GM04503 (cell line): Measurements from ENCODE around the gene TXNDC17.
"Not testable (repeated sequence)": the region's sequence is repeated elsewhere in the genome, so short reads cannot be mapped to it uniquely, and the experiment has no call there.

Experiments used
- DNase-seq: peaks from one replicate; pipeline ENCODE4 v3.0.0-alpha.2; 2012; ENCODE audit warnings: low read depth

The TXNDC17 gene

DNA sequence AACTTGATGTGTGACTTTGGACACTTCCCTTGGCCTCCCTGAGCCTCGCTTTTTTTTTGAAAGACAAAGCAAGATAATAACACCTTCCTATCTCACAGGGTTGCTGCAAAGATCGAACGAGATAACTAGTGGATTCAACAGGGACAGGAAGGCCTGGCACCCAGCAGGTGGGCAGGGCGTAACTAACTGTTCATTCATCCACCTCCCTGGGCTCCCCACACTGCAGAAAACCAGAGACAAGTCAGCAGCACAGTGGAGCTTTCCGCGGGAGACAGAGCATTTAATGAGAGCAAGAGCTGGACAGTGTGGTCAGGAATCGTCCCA, 43.6 kb downstream of the TXNDC17 start:
- DNase-seq = no peak

- DNase-seq = no peak
Observed at GRCh38 chr17:6684881-6685767, 44.3 kb downstream of the TXNDC17 start.

GRCh38 chr17:6686026-6686425, 45.2 kb downstream of the TXNDC17 start:
- DNase-seq = no peak

DNA sequence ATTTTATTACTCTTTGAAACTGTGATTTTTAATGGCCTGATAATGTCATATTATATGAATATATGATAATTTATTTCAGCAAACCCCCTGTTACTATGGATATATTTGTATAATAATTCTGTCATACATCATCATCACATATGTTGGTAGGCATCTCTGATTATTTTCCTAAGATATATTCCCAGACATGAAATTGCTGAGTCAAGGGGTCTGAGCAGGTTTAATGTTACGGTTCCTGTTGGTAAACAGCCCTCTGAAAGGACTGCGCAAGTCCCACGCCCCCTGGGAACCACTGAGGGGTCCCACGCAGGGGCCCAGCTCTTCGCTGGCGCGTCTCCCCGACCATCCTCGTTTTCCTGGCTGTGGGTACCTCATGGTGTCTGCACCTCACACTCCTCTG, 48.1 kb downstream of the TXNDC17 start:
- no peak for DNase-seq

DNA sequence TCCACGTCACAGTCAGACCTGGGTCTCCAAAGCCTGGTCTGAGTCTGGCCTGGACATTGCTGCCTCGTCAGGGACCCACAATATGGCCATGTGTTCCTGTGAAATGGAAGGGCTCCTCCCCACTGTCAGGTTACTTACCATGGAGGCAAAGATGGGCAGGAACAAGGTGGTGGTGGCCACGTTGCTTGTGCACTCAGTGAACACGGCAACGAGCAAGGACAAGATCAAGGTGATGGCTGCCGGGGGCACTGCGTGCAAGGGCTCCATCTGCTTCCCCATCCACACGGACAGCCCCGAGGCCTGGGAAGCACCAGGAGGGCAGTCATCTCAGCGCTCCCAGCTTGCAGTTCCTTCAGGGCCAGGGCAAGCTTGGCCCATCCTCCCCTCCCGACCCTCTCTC, 49.8 kb downstream of the TXNDC17 start:
- DNase-seq = no peak

DNA sequence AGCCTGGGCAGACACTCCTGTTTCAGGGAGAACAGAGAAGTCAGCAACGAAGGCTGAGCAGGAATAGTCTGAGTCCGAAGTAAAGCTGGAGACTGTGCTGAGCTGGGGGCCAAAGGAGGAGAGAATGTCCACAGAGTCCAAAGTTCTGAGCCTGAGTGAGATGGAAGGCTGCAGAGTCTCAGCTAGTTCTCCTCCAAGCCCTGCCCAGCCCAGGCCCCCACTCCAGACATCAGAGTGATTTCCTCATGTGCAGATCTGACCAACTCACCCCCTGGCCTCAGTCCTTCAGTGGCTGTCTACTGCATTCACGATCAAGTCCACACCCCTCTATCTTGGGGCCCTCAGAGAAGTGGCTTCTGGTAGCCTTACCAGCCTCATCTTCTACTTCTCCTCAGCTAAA, 50.7 kb downstream of the TXNDC17 start:
- DNase-seq = no peak

DNA sequence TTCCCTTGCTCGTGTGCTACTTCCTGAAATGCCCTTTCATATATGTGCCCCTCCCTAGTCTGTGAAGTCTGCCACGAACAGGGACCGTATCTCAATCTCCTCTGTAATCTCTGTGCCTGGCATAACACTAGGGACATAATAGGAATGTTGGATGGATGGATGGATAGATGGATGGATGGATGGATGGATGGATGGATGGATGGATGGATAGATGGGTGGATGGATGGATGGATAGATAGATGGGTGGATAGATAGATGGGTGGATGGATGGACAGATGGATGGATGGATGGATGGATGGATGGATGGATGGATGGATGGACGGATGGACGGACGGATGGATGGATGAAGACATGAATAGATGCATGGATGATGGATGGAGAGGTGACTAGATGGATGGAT, 51.1 kb downstream of the TXNDC17 start:
- DNase-seq = not testable (repeated sequence)
